Measurements from ENCODE around the gene ITPK1. TPM values are rescaled to one million over a fixed set of nuclear protein-coding genes. Genes with fewer than 3 reads are reported as not detected.

ITPK1 gene
- total and polyA plus RNA-seq, 2 donors (not counting 3 experiments of a cell fraction or from before 2014, with no cell fraction given), result 39.6 to 51.8 TPM

DNA sequence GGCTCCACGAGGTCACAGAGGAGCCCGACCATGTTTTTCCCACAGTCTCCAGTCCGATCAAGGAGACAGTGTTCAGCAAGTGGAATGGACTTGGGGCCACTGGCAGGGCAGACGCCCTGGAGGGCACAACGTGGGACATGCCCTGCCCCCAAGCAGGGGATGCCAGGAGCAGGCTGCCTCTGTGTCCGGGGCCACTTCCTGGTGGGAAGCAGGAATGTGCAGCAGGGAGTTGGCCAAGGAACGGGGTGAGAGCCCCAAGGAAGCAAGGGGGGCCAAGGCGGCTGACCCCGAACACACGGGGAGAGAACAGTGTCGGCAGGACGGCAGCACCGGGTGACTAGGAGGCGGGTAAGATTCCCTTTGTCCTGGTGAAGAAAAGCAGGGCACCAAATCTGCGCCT, 100.2 kb downstream of the ITPK1 start:
- Histone ChIP-seq H2AFZ (ENCODE audit: low read depth, low read length) (no peak overlapping the region), H3K4me3 (replicated peaks in 1 of 3; ENCODE audit: insufficient read depth in 1 of 3, low read depth in 1 of 3, low read length in 3 of 3) (no peak overlapping the region), H3K9ac (replicated peaks; ENCODE audit: extremely low read depth, insufficient read depth, low read length) (no peak overlapping the region), H3K9me3 (replicated peaks; ENCODE audit: control insufficient read depth, insufficient read depth, low read length) (no peaks in the 10 kb centered on the region), H3K36me3 (ENCODE audit: control insufficient read depth in 2 of 2, extremely low read depth in 1 of 2, insufficient read depth in 2 of 2, low read length in 2 of 2) (no peaks in the 10 kb centered on the region), H3K9me1 (replicated peaks; ENCODE audit: control insufficient read depth, extremely low read depth, insufficient read depth, low read length) (no peaks in the 10 kb centered on the region), H3K4me2 (ENCODE audit: insufficient read depth, low read length) (no peak overlapping the region), H3K27ac (ENCODE audit: insufficient read depth, low read depth, low read length) (no peak overlapping the region), H3K27me3 (ENCODE audit: control insufficient read depth in 2 of 2, insufficient read depth in 2 of 2, low read length in 2 of 2) (no peaks in the 10 kb centered on the region), H4K20me1 (replicated peaks; ENCODE audit: control insufficient read depth, extremely low read depth, insufficient read depth, low read length) (no peaks in the 10 kb centered on the region), H3K79me2 (ENCODE audit: control insufficient read depth, insufficient read depth, low read length) (no peaks in the 10 kb centered on the region), H3K4me1 (ENCODE audit: control insufficient read depth, extremely low read depth, insufficient read depth, low read length) (no peaks in the 10 kb centered on the region)
- intact Hi-C loops (cut with micrococcal nuclease), result no loop called here
- DNase-seq (ENCODE audit: low read depth, low spot score) (no peak), FAIRE-seq (no peak)
- TF ChIP-seq POLR2A (IDR thresholded peaks at IDR 0.05; ENCODE audit: low read depth, low read length), result no peak
- TF ChIP-seq POLR2AphosphoS5 (IDR thresholded peaks at IDR 0.05; ENCODE audit: insufficient read depth, low read depth, low read length), result no peak
- TF ChIP-seq, protein P1, sequence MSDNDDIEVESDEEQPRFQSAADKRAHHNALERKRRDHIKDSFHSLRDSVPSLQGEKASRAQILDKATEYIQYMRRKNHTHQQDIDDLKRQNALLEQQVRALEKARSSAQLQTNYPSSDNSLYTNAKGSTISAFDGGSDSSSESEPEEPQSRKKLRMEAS (IDR thresholded peaks at IDR 0.05; ENCODE audit: insufficient read depth, insufficient read length), result no peak
- no peak for TF ChIP-seq EZH2 (IDR thresholded peaks at IDR 0.05; ENCODE audit: borderline replicate concordance, low read depth, low read length, severe bottlenecking)
- TF ChIP-seq FOS (IDR thresholded peaks at IDR 0.05; ENCODE audit: borderline replicate concordance, insufficient read depth, low read length), result no peak
- TF ChIP-seq, protein P2, sequence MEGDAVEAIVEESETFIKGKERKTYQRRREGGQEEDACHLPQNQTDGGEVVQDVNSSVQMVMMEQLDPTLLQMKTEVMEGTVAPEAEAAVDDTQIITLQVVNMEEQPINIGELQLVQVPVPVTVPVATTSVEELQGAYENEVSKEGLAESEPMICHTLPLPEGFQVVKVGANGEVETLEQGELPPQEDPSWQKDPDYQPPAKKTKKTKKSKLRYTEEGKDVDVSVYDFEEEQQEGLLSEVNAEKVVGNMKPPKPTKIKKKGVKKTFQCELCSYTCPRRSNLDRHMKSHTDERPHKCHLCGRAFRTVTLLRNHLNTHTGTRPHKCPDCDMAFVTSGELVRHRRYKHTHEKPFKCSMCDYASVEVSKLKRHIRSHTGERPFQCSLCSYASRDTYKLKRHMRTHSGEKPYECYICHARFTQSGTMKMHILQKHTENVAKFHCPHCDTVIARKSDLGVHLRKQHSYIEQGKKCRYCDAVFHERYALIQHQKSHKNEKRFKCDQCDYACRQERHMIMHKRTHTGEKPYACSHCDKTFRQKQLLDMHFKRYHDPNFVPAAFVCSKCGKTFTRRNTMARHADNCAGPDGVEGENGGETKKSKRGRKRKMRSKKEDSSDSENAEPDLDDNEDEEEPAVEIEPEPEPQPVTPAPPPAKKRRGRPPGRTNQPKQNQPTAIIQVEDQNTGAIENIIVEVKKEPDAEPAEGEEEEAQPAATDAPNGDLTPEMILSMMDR (IDR thresholded peaks at IDR 0.05; ENCODE audit: extremely low read depth in 1 of 2, insufficient read depth in 1 of 2, low read depth in 1 of 2, low read length in 2 of 2), result no peak
- TF ChIP-seq JUN (IDR thresholded peaks at IDR 0.05; ENCODE audit: borderline replicate concordance, insufficient read depth, insufficient read length, low read depth), result no peak
- TF ChIP-seq GATA2 (IDR thresholded peaks at IDR 0.05; ENCODE audit: insufficient read depth, insufficient read length, low read depth, low read length), result no peak
- TF ChIP-seq MYC (IDR thresholded peaks at IDR 0.05; ENCODE audit: low read depth, low read length), result no peak
- ChIA-PET POLR2A (no interaction called here), CTCF (no interaction called here)
- dilution Hi-C loops (cut with MboI; ENCODE audit: extremely low pct_ligation_motif_present, low sequenced_read_pairs), result no loop called here
- no TSS peak for BruUV-seq (replicated peaks)
